ENCODE data around the gene LYPD6B. TPM values are rescaled to one million over a fixed set of nuclear protein-coding genes. Genes with fewer than 3 reads are reported as not detected.

The LYPD6B gene
- total RNA-seq, 4 donors from 2014 or later, result 70.2 to 96.6 (median 74.2) TPM

DNA sequence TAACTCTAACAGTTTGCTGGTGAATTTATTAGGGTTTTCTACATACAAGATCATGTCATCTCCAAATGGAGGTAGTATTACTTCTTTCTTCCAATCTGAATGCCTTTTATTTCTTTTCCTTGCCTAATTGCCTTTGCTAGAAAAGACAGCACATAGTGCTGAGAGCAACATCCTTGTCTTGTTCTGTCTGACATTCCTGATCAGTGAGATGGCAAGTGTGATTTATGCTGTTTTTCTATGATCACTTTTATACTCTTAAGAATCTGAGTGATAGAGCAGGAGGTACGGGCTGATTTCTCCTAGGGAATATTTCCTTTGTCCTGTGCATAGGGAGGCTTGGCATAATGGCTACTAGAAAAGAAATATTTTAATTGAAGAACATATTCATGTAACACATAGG lies 17.3 kb downstream of the LYPD6B start:
- DNase-seq (ENCODE audit: low spot score in 2 of 2), result no peak
- 27 to 61% methylated on average over 1 of the region's 1 CpG for WGBS, 2 donors
- no peak overlapping the region for H3K4me3 ChIP-seq (ENCODE audit: low read depth, poor library complexity, severe bottlenecking)
- intact Hi-C loops (cut with DNase I; ENCODE audit: low total_unique reads), result no loop called here
- TF ChIP-seq POLR2A (IDR thresholded peaks at IDR 0.05), result no peak
- no peak for TF ChIP-seq CTCF (IDR thresholded peaks at IDR 0.05)

DNA sequence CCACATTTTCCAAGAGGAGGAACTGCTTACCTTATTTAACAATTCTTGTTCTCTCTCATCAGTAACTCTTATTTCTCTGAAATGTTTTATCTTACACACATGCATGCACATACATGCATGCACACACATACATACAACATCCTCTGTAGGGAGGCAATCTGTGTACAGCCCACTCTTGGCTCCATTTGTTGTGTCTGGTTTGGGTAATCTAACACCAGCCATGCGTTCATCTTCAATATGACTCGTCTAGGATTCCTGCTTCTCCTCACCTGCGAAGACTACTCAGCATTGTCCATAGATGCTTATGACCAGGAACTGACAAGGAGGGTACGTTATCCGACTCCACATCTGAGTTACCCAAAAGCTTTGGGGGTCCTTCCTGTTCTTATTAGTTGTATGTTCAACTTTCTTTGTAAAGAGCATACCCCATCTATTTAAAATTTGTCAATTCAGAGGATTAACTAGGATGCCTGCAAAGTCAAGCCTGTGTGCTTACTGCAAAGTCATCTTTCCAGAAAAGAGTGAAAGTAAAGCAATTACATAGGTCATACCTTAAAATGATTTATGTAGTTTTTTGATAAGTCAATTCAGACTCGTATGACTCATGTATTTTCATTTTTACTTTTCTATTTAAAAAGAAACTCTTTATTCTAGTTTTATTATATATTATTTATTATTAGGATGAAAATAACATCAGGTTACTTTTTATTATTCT lies 18.2 kb downstream of the LYPD6B start:
- H3K4me3 ChIP-seq (ENCODE audit: low read depth, poor library complexity, severe bottlenecking), result no peak overlapping the region

GRCh38 chr2:149057401-149057800 lies 18.9 kb downstream of the LYPD6B start:
- 46 to 59% methylated on average over 5 of the region's 5 CpGs for WGBS, 2 donors
- intact Hi-C loops (cut with DNase I; ENCODE audit: low total_unique reads), result no loop called here
- no peak for TF ChIP-seq POLR2A (IDR thresholded peaks at IDR 0.05)
- TF ChIP-seq CTCF (IDR thresholded peaks at IDR 0.05), result no peak

More for the DNA sequence above, 18.2 kb downstream of the LYPD6B start:
- no peak for DNase-seq (ENCODE audit: low spot score in 2 of 2)
- no peak for TF ChIP-seq POLR2A (IDR thresholded peaks at IDR 0.05)
- TF ChIP-seq CTCF (IDR thresholded peaks at IDR 0.05), result no peak
- intact Hi-C loops (cut with DNase I; ENCODE audit: low total_unique reads), result no loop called here
- WGBS, 2 donors, result 80 to 81% methylated on average over 6 of the region's 6 CpGs

DNA sequence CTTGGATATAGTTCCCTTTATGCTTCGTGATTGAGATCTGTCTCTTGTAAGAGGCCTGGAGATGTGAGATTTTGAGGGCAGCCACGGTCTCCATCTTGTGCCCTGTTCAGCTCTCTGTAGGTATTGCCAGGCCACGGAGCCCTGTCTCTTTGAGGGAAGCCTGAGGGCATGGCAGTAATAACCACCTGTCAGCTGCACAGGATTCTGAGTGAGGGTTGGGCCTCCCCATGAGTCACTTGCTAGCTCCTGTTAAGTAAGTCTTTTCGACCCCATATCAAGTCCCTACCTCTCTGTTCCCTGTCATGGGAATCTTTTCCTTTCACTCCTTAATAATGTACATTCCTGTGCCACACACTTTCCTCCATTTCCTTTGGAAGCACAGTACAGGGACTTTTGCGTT lies 20.4 kb downstream of the LYPD6B start:
- DNase-seq (ENCODE audit: low spot score in 2 of 2), result no peak
- H3K4me3 ChIP-seq (ENCODE audit: low read depth, poor library complexity, severe bottlenecking), result no peak overlapping the region
- WGBS, 2 donors, result 68 to 73% methylated on average over 5 of the region's 5 CpGs
- TF ChIP-seq POLR2A (IDR thresholded peaks at IDR 0.05), result no peak
- no peak for TF ChIP-seq CTCF (IDR thresholded peaks at IDR 0.05)
- intact Hi-C loops (cut with DNase I; ENCODE audit: low total_unique reads), result no loop called here

More at GRCh38 chr2:149057401-149057800, 18.9 kb downstream of the LYPD6B start:
- no peak overlapping the region for H3K4me3 ChIP-seq (ENCODE audit: low read depth, poor library complexity, severe bottlenecking)
- no peak for DNase-seq (ENCODE audit: low spot score in 2 of 2)

- no peak for TF ChIP-seq POLR2A (IDR thresholded peaks at IDR 0.05)
- TF ChIP-seq CTCF (IDR thresholded peaks at IDR 0.05), result no peak
- intact Hi-C loops (cut with DNase I; ENCODE audit: low total_unique reads), result no loop called here
- WGBS, 2 donors, result 54 to 64% methylated on average over 1 of the region's 1 CpG
These were observed 21.3 kb downstream of the LYPD6B start for GRCh38 chr2:149059822-149060221.

More at GRCh38 chr2:149059822-149060221, 21.3 kb downstream of the LYPD6B start:
- no peak for DNase-seq (ENCODE audit: low spot score in 2 of 2)
- no peak overlapping the region for H3K4me3 ChIP-seq (ENCODE audit: low read depth, poor library complexity, severe bottlenecking)

Data from lower leg skin (tissue), 4 donors.